ENCODE results near the gene GPR148.

The GPR148 gene

DNA sequence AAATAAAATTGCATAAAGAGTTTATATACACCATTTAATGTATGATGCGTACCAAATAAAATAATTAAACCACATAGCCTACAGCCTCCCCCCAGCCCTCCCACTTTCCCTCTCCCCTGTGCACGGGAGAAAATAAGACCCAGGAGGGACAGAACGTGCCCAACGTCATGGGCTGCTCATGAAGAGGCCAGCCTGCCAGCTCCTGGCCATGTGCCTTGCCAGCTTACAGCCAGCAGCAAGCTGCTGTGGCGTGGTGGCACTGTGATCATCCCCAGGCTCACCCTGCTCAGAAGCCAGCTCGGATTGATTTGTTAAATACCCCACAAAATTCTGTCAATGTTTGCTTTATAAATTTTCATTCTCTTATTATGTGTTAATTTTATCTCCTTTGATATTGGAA is 7.6 kb downstream of the GPR148 start:
- TF ChIP-seq, protein P1, sequence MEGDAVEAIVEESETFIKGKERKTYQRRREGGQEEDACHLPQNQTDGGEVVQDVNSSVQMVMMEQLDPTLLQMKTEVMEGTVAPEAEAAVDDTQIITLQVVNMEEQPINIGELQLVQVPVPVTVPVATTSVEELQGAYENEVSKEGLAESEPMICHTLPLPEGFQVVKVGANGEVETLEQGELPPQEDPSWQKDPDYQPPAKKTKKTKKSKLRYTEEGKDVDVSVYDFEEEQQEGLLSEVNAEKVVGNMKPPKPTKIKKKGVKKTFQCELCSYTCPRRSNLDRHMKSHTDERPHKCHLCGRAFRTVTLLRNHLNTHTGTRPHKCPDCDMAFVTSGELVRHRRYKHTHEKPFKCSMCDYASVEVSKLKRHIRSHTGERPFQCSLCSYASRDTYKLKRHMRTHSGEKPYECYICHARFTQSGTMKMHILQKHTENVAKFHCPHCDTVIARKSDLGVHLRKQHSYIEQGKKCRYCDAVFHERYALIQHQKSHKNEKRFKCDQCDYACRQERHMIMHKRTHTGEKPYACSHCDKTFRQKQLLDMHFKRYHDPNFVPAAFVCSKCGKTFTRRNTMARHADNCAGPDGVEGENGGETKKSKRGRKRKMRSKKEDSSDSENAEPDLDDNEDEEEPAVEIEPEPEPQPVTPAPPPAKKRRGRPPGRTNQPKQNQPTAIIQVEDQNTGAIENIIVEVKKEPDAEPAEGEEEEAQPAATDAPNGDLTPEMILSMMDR (IDR thresholded peaks at IDR 0.05; ENCODE audit: borderline replicate concordance, control extremely low read depth, extremely low read depth, insufficient read depth, missing control alignments) = no peak
- in situ Hi-C loops (cut with MboI; ENCODE audit: low sequenced_read_pairs, unreplicated experiment) = no loop called here
- DNase-seq (ENCODE audit: low spot score) = no peak

DNA sequence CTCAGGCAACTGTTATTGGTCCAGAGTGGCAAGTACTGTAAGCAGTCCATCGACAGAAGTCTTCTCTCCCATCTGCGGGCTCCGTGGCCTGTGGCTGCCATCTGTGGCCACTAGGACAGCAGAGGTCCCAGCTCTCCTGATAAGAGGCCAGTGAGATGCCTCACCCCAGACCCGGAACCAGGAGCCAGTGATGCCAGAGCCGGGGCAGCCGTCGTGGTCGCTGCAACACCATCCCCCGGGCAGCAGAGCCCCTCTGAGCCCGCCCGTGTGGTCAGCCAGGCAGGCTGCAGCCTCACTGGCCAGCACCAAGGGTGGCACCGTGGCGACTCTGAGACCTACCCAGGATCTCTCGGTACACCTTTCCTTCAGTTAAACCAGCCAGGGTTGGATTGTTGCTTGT is 8.7 kb downstream of the GPR148 start:
- TF ChIP-seq, protein P1 (IDR thresholded peaks at IDR 0.05; ENCODE audit: borderline replicate concordance, control extremely low read depth, extremely low read depth, insufficient read depth, missing control alignments) = no peak
- no peak for DNase-seq (ENCODE audit: low spot score)
- in situ Hi-C loops (cut with MboI; ENCODE audit: low sequenced_read_pairs, unreplicated experiment) = no loop called here

DNA sequence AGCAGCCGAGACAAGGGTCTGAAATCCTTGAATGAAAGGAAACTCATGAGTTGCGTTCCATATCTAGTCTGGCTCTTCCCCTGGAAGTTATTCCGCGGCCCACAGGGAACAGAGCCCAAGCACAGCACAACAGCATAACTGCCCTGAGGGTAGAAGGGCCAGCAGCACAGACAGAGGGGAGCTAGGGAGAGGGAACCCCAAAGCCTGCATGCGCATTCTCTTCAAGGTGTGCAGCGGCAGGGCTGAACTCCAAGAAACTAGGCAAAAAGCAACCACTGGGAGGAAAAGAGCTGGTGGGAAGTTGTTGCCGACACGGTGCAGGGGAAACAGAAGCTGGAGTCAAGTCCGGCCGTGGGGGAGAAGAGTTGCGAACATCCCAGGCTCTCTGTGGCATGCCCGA is 11.8 kb downstream of the GPR148 start:
- in situ Hi-C loops (cut with MboI; ENCODE audit: low sequenced_read_pairs, unreplicated experiment) = no loop called here
- DNase-seq (ENCODE audit: low spot score) = no peak
- TF ChIP-seq, protein P1 (IDR thresholded peaks at IDR 0.05; ENCODE audit: borderline replicate concordance, control extremely low read depth, extremely low read depth, insufficient read depth, missing control alignments) = no peak

DNA sequence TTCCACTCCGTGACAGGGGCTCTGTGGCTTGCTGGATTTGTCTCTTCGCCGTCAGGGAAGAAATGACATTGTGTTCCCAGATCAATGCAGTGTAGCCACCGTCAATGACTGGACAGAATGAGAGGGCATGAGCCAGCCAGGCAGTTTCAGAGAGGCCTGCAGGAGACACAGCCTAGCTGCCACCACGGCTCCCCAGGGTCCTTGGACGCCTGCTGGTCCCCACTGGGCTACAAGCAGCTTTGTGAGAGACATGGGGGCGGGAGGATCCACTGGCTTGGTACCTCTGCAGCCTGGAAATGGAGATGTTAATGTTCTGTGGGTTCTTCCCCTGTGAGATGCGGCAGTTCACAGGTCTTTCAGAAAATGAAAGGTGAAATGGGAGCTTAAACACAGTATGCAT is 14.4 kb downstream of the GPR148 start:
- no peak for DNase-seq (ENCODE audit: low spot score)
- in situ Hi-C loops (cut with MboI; ENCODE audit: low sequenced_read_pairs, unreplicated experiment) = no loop called here
- TF ChIP-seq, protein P1 (IDR thresholded peaks at IDR 0.05; ENCODE audit: borderline replicate concordance, control extremely low read depth, extremely low read depth, insufficient read depth, missing control alignments) = no peak

DNA sequence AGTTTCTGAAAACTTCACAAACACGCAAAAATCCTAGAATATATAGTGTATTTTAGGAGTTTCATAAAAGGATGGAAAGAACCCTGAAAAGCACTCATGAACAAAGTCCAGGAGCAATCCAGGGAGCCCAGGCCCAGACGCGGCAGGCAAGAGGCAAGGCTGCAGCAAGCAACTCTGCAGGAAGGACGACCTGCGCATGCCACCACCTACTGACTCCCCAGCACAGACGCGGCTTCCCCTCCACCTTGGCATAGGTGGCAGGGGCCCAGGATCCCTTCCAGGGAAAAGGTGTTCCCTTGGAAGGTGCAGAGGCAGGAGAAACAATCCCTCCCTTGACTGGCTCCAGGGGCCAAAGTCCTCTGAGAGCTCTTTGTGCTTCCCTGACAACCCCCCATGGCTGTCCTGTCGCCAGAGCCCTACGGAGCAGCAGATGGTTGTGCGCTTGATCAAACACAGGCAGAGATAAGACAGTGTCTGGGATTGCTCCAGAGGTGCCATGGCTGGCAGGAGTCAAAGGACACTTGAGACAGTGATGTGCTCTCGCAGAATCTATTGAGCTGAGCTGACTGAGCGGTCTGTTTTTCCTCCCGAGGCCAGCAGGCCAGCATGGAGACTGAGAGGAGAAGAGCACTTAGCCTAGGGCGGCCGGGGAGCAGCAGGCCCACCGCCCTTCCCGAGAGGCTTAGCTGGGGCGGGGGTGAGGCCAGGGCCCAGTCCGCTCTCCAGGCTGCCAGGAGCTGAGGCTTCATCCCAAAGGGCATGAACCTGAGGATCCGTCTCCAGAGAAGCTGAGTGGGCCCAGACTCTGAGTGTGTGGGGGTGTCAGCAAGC is 15.6 kb downstream of the GPR148 start:
- TF ChIP-seq, protein P1 (IDR thresholded peaks at IDR 0.05; ENCODE audit: borderline replicate concordance, control extremely low read depth, extremely low read depth, insufficient read depth, missing control alignments) = no peak
- in situ Hi-C loops (cut with MboI; ENCODE audit: low sequenced_read_pairs, unreplicated experiment) = no loop called here
- no peak for DNase-seq (ENCODE audit: low spot score)

DNA sequence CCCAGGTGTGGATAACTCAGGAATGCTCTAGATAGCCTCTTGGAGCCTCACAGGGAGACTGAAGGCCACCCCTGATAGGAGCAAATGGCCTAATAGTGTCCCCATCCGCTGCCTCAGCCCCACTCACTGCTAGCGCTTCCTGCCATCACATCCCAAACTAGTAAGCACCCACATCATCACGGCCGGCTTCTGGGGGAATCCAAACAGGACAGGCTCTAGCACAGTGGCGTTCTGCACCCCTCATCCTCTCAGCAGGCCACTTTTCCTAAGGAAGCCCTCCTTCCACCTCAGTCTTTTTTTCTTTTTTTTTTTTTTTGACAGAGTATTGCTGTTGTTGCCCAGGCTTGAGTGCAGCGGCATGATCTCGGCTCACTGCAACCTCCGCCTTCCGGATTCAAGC is 20.2 kb downstream of the GPR148 start:
- no peak for DNase-seq (ENCODE audit: low spot score)
- TF ChIP-seq, protein P1 (IDR thresholded peaks at IDR 0.05; ENCODE audit: borderline replicate concordance, control extremely low read depth, extremely low read depth, insufficient read depth, missing control alignments) = no peak
- in situ Hi-C loops (cut with MboI; ENCODE audit: low sequenced_read_pairs, unreplicated experiment) = no loop called here

Measured in GM13976 (cell line).